Mesendoderm (in vitro differentiated cells): ENCODE results near the gene SMCP.

Experiments used
- DNase-seq: peaks from one replicate; pipeline ENCODE4 v3.0.0; 2013
- H2AK5ac ChIP-seq: 2 replicates; pipeline ENCODE4 v1.6.1; 2013; ENCODE audit warnings: low read length, inconsistent platforms
- H2BK120ac ChIP-seq: 2 replicates; pipeline ENCODE4 v1.6.1; 2013; ENCODE audit warnings: low read depth, mild to moderate bottlenecking, low read length, moderate library complexity, mixed read lengths
- H2BK15ac ChIP-seq: replicated peaks from 2 replicates; pipeline ENCODE4 v1.6.1; 2013; ENCODE audit warnings: low read depth, mild to moderate bottlenecking, moderate library complexity
- H2BK5ac ChIP-seq: 2 replicates; pipeline ENCODE4 v1.6.1; 2013; ENCODE audit warnings: low read length, inconsistent platforms
- H3K18ac ChIP-seq: 2 replicates; pipeline ENCODE4 v1.6.1; 2013; ENCODE audit warnings: mild to moderate bottlenecking, low read length, mixed read lengths
- H3K23ac ChIP-seq: one replicate; pipeline ENCODE4 v1.6.1; 2013; ENCODE audit warnings: low read length
- H3K27ac ChIP-seq: 2 replicates; pipeline ENCODE4 v1.5.1; 2013; ENCODE audit warnings: low read depth, mild to moderate bottlenecking, inconsistent platforms, low read length, moderate library complexity
- H3K27me3 ChIP-seq: 2 replicates; pipeline ENCODE4 v1.6.1; 2013; ENCODE audit warnings: low read length, control low read depth, mild to moderate bottlenecking, inconsistent platforms; ENCODE audit not compliant: insufficient read depth, poor library complexity
- H3K36me3 ChIP-seq: 2 replicates; pipeline ENCODE4 v1.6.1; 2013; ENCODE audit warnings: low read length, inconsistent platforms; ENCODE audit not compliant: control insufficient read depth, insufficient read depth
- H3K4ac ChIP-seq: one replicate; pipeline ENCODE4 v1.6.1; 2013; ENCODE audit warnings: low read depth, mild to moderate bottlenecking, low read length, moderate library complexity
- H3K4me1 ChIP-seq: 2 replicates; pipeline ENCODE4 v1.6.1; 2013; ENCODE audit warnings: low read depth, low read length, inconsistent platforms; ENCODE audit not compliant: control insufficient read depth
- H3K4me2 ChIP-seq: 2 replicates; pipeline ENCODE4 v1.6.1; 2013; ENCODE audit warnings: low read length
- H3K4me3 ChIP-seq: 2 replicates; pipeline ENCODE4 v1.5.1; 2013; ENCODE audit warnings: mild to moderate bottlenecking, low read length
- H3K56ac ChIP-seq: one replicate; pipeline ENCODE4 v1.6.1; 2013; ENCODE audit warnings: low read length
- H3K79me1 ChIP-seq: 2 replicates; pipeline ENCODE4 v1.6.1; 2013; ENCODE audit warnings: low read length, inconsistent platforms
- H3K79me2 ChIP-seq: 2 replicates; pipeline ENCODE4 v1.6.1; 2013; ENCODE audit warnings: mild to moderate bottlenecking, low read length; ENCODE audit not compliant: control insufficient read depth, insufficient read depth
- H3K9ac ChIP-seq: 2 replicates; pipeline ENCODE4 v1.6.1; 2013; ENCODE audit warnings: low read length, inconsistent platforms
- H4K5ac ChIP-seq: one replicate; pipeline ENCODE4 v1.6.1; 2013; ENCODE audit warnings: low read length
- H4K8ac ChIP-seq: one replicate; pipeline ENCODE4 v1.6.1; 2013; ENCODE audit warnings: low read depth, mild to moderate bottlenecking, control low read depth, low read length, moderate library complexity
- WGBS: extraction: QIAGEN DNeasy Blood & Tissue Kit; methylation state at CpG from one replicate; pipeline ENCODE4 v1.1.7; 2013; ENCODE audit warnings: low lambda C conversion rate, missing lambda C conversion rate; ENCODE audit not compliant: insufficient coverage; ENCODE audit errors: extremely low coverage; 5-methylcytosine and 5-hydroxymethylcytosine counted together

SMCP gene

GRCh38 chr1:152917794-152918193 is 39.7 kb downstream of the SMCP start:
- Histone ChIP-seq H3K4me1 (no peaks in the 10 kb centered on the region), H4K8ac (no peak overlapping the region), H2BK120ac (no peak overlapping the region), H3K27me3 (no peaks in the 10 kb centered on the region), H3K4me3 (no peak overlapping the region), H3K9ac (no peak overlapping the region), H3K79me2 (no peaks in the 10 kb centered on the region), H2AK5ac (no peak overlapping the region), H3K18ac (no peak overlapping the region), H3K79me1 (no peaks in the 10 kb centered on the region), H3K36me3 (no peaks in the 10 kb centered on the region), H3K23ac (no peak overlapping the region), H3K56ac (no peak overlapping the region), H3K4ac (no peak overlapping the region), H4K5ac (no peak overlapping the region), H3K4me2 (no peak overlapping the region), H2BK5ac (no peak overlapping the region), H2BK15ac (no peak overlapping the region), H3K27ac (no peak overlapping the region)
- WGBS: no CpG with 5 or more reads among the region's 3 CpGs
- DNase-seq: peak; percentile 81

GRCh38 chr1:152919071-152919470 is 40.9 kb downstream of the SMCP start:
- DNase-seq: peak; percentile 86
- no peak overlapping the region for H3K9ac ChIP-seq
- no peaks in the 10 kb centered on the region for H3K4me1 ChIP-seq

GRCh38 chr1:152924191-152924590 is 46.1 kb downstream of the SMCP start:
- no peak overlapping the region for H2BK5ac ChIP-seq
- H2BK15ac ChIP-seq: no peak overlapping the region
- no peaks in the 10 kb centered on the region for H3K79me2 ChIP-seq
- no peak overlapping the region for H3K9ac ChIP-seq
- H3K4me2 ChIP-seq: no peak overlapping the region
- WGBS: no CpG with 5 or more reads among the region's 2 CpGs
- no peak overlapping the region for H4K5ac ChIP-seq
- H3K23ac ChIP-seq: no peak overlapping the region
- H3K4me3 ChIP-seq: no peak overlapping the region
- H3K27ac ChIP-seq: no peak overlapping the region
- no peaks in the 10 kb centered on the region for H3K36me3 ChIP-seq
- no peaks in the 10 kb centered on the region for H3K27me3 ChIP-seq
- no peak overlapping the region for H3K4ac ChIP-seq
- H3K79me1 ChIP-seq: no peaks in the 10 kb centered on the region
- peak; percentile 25 for DNase-seq
- H3K18ac ChIP-seq: no peak overlapping the region
- no peak overlapping the region for H3K56ac ChIP-seq
- H2AK5ac ChIP-seq: no peak overlapping the region
- no peak overlapping the region for H4K8ac ChIP-seq
- H3K4me1 ChIP-seq: no peaks in the 10 kb centered on the region
- H2BK120ac ChIP-seq: no peak overlapping the region

More at GRCh38 chr1:152919071-152919470, 40.9 kb downstream of the SMCP start:
- H3K4me3 ChIP-seq: no peak overlapping the region
- H3K4me2 ChIP-seq: no peak overlapping the region
- no peak overlapping the region for H2AK5ac ChIP-seq
- H4K5ac ChIP-seq: no peak overlapping the region
- no peak overlapping the region for H3K18ac ChIP-seq
- H3K36me3 ChIP-seq: no peaks in the 10 kb centered on the region
- no peak overlapping the region for H3K27ac ChIP-seq
- H3K23ac ChIP-seq: no peak overlapping the region
- no peaks in the 10 kb centered on the region for H3K79me1 ChIP-seq
- H2BK120ac ChIP-seq: peak overlapping the region; percentile 73
- H3K79me2 ChIP-seq: no peaks in the 10 kb centered on the region
- no peak overlapping the region for H3K56ac ChIP-seq
- no peaks in the 10 kb centered on the region for H3K27me3 ChIP-seq
- no peak overlapping the region for H2BK15ac ChIP-seq
- no peak overlapping the region for H4K8ac ChIP-seq
- H3K4ac ChIP-seq: no peak overlapping the region
- H2BK5ac ChIP-seq: no peak overlapping the region

- Histone ChIP-seq H2BK15ac (no peak overlapping the region), H4K5ac (no peak overlapping the region), H3K27ac (no peak overlapping the region), H2BK120ac (no peak overlapping the region), H3K4me1 (no peaks in the 10 kb centered on the region), H4K8ac (no peak overlapping the region), H3K79me1 (no peaks in the 10 kb centered on the region), H3K27me3 (no peaks in the 10 kb centered on the region), H2BK5ac (no peak overlapping the region), H3K9ac (no peak overlapping the region), H3K18ac (no peak overlapping the region), H3K4me3 (no peak overlapping the region), H2AK5ac (no peak overlapping the region), H3K56ac (no peak overlapping the region), H3K23ac (no peak overlapping the region), H3K4ac (no peak overlapping the region), H3K36me3 (no peaks in the 10 kb centered on the region), H3K4me2 (no peak overlapping the region), H3K79me2 (no peaks in the 10 kb centered on the region)
- DNase-seq: peak; percentile 64
- no CpG with 5 or more reads among the region's 3 CpGs for WGBS
Observed at GRCh38 chr1:152926091-152926490, 48.0 kb downstream of the SMCP start.

GRCh38 chr1:152928671-152929070 is 50.5 kb downstream of the SMCP start:
- H3K36me3 ChIP-seq: no peaks in the 10 kb centered on the region
- H3K4me1 ChIP-seq: no peaks in the 10 kb centered on the region
- H3K79me2 ChIP-seq: no peaks in the 10 kb centered on the region
- no peak overlapping the region for H2BK15ac ChIP-seq
- no peak overlapping the region for H3K23ac ChIP-seq
- H2AK5ac ChIP-seq: no peak overlapping the region
- no peak overlapping the region for H2BK5ac ChIP-seq
- H3K4ac ChIP-seq: no peak overlapping the region
- no peak overlapping the region for H4K5ac ChIP-seq
- H3K79me1 ChIP-seq: no peaks in the 10 kb centered on the region
- no peak overlapping the region for H2BK120ac ChIP-seq
- WGBS: no CpG with 5 or more reads among the region's 3 CpGs
- no peak for DNase-seq
- no peak overlapping the region for H3K27ac ChIP-seq
- no peak overlapping the region for H3K9ac ChIP-seq
- H3K56ac ChIP-seq: no peak overlapping the region
- no peak overlapping the region for H3K4me2 ChIP-seq
- no peak overlapping the region for H3K4me3 ChIP-seq
- no peak overlapping the region for H3K18ac ChIP-seq
- no peak overlapping the region for H4K8ac ChIP-seq
- H3K27me3 ChIP-seq: no peaks in the 10 kb centered on the region

- H2BK5ac ChIP-seq: no peak overlapping the region
- H3K79me2 ChIP-seq: no peaks in the 10 kb centered on the region
- H2BK15ac ChIP-seq: no peak overlapping the region
- no peak overlapping the region for H3K18ac ChIP-seq
- H3K36me3 ChIP-seq: no peaks in the 10 kb centered on the region
- no peak overlapping the region for H2BK120ac ChIP-seq
- H2AK5ac ChIP-seq: no peak overlapping the region
- no peak overlapping the region for H4K5ac ChIP-seq
- no peak overlapping the region for H3K4me3 ChIP-seq
- no CpG with 5 or more reads among the region's 4 CpGs for WGBS
- H3K27ac ChIP-seq: no peak overlapping the region
- no peak overlapping the region for H4K8ac ChIP-seq
- no peak overlapping the region for H3K9ac ChIP-seq
- DNase-seq: no peak
- no peaks in the 10 kb centered on the region for H3K27me3 ChIP-seq
- H3K56ac ChIP-seq: no peak overlapping the region
- H3K4me2 ChIP-seq: no peak overlapping the region
- H3K23ac ChIP-seq: no peak overlapping the region
- H3K4ac ChIP-seq: no peak overlapping the region
- H3K4me1 ChIP-seq: no peaks in the 10 kb centered on the region
- no peaks in the 10 kb centered on the region for H3K79me1 ChIP-seq
Observed at GRCh38 chr1:152932170-152932811, 54.2 kb downstream of the SMCP start.
